GM18505 (cell line): Measurements from ENCODE around the gene CAMK4.

Experiments used
- ATAC-seq: cut with Tn5 transposase; IDR thresholded peaks from one replicate; pipeline ENCODE4 v1.9.1; 2021; ENCODE audit not compliant: unreplicated experiment
- POLR2A ChIP-seq: IDR thresholded peaks from 4 replicates; pipeline ENCODE4 v1.6.1; 2011; ENCODE audit warnings: borderline replicate concordance; ENCODE audit not compliant: insufficient read depth, insufficient read length; ENCODE audit errors: extremely low read depth

Gene CAMK4

GRCh38 chr5:111439473-111440075, 215.4 kb downstream of the CAMK4 start:
- no peak for ATAC-seq
- no peak for TF ChIP-seq POLR2A

- no peak for ATAC-seq
Observed at GRCh38 chr5:111447099-111447498, 222.9 kb downstream of the CAMK4 start.

GRCh38 chr5:111447822-111448221, 223.6 kb downstream of the CAMK4 start:
- TF ChIP-seq POLR2A = no peak
- ATAC-seq = no peak

More at GRCh38 chr5:111447099-111447498, 222.9 kb downstream of the CAMK4 start:
- TF ChIP-seq POLR2A = no peak

GRCh38 chr5:111453295-111453694, 229.1 kb downstream of the CAMK4 start:
- no peak for ATAC-seq
- TF ChIP-seq POLR2A = no peak

- ATAC-seq = no peak
- TF ChIP-seq POLR2A = no peak
Observed at GRCh38 chr5:111453747-111454146, 229.6 kb downstream of the CAMK4 start.

GRCh38 chr5:111454198-111454622, 230.0 kb downstream of the CAMK4 start:
- TF ChIP-seq POLR2A = no peak
- ATAC-seq = no peak

- no peak for TF ChIP-seq POLR2A
- ATAC-seq = no peak
Observed at GRCh38 chr5:111454776-111455175, 230.6 kb downstream of the CAMK4 start.

GRCh38 chr5:111461255-111461671, 237.1 kb downstream of the CAMK4 start:
- ATAC-seq = no peak
- TF ChIP-seq POLR2A = no peak

GRCh38 chr5:111461934-111462333, 237.8 kb downstream of the CAMK4 start:
- ATAC-seq = no peak
- no peak for TF ChIP-seq POLR2A

- TF ChIP-seq POLR2A = no peak
- ATAC-seq = no peak
Observed at GRCh38 chr5:111463311-111463710, 239.1 kb downstream of the CAMK4 start.

GRCh38 chr5:111469293-111469896, 245.2 kb downstream of the CAMK4 start:
- no peak for ATAC-seq
- no peak for TF ChIP-seq POLR2A

- TF ChIP-seq POLR2A = no peak
- no peak for ATAC-seq
Observed at GRCh38 chr5:111469903-111470302, 245.7 kb downstream of the CAMK4 start.

- no peak for TF ChIP-seq POLR2A
- ATAC-seq = no peak
Observed at GRCh38 chr5:111472096-111472495, 247.9 kb downstream of the CAMK4 start.

- no peak for ATAC-seq
- no peak for TF ChIP-seq POLR2A
Observed at GRCh38 chr5:111472579-111472978, 248.4 kb downstream of the CAMK4 start.
